GM13977 (cell line): ENCODE data around the gene EDN2.

Experiments used
- DNase-seq: peaks from one replicate; pipeline ENCODE4 v3.0.0; 2012; ENCODE audit warnings: low spot score
- in situ Hi-C: fragments of 300-500 bp; cut with MboI; formaldehyde crosslinking; loops from one replicate; pipeline ENCODE4 v1.12.0; 2022; ENCODE audit warnings: low sequenced_read_pairs, low pct_unique_long_range_greater_than_20kb, mixed read lengths, inconsistent platforms; ENCODE audit not compliant: unreplicated experiment
- TF ChIP-seq, protein P1 (sequence below): IDR thresholded peaks from 2 replicates; pipeline ENCODE4 v1.5.1; 2012; ENCODE audit warnings: mild to moderate bottlenecking, control low read depth; ENCODE audit not compliant: insufficient read depth; ENCODE audit errors: extremely low read depth, missing control alignments

The EDN2 gene

DNA sequence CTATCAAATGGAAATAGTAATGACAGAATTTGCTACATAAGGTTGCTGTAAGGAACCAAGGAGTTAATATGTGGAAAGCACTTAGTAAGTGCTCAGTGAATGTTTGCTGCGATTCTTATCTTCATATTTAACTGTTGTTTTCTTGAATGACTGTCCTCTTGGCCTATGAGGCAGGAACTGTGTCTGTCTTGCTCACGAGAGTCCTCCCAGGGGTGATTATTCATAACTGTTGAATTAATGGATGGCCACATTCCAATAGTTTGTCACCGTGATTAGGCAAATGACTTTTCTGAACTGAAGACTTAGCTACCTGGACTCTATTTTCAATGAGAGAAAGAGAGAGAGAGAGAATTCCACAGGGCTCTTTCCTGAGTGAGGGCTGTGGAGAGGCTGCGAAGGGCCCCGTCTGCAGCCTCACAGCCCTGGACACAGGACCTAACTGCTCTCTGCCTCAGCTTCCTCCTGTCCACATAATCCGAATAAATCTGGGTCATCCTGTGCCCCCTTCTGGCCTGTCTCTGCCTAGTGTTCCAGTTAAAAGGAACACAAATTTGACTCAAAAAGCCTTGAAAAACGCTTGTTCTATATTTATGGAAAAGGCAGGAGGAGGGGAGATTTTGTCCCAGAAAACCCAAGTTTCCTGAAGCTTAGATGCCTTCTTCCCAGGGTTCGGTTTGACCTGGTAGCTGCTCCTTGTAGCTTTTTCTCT, 8.5 kb downstream of the EDN2 start:
- in situ Hi-C loops = no loop called here
- TF ChIP-seq, protein P1, sequence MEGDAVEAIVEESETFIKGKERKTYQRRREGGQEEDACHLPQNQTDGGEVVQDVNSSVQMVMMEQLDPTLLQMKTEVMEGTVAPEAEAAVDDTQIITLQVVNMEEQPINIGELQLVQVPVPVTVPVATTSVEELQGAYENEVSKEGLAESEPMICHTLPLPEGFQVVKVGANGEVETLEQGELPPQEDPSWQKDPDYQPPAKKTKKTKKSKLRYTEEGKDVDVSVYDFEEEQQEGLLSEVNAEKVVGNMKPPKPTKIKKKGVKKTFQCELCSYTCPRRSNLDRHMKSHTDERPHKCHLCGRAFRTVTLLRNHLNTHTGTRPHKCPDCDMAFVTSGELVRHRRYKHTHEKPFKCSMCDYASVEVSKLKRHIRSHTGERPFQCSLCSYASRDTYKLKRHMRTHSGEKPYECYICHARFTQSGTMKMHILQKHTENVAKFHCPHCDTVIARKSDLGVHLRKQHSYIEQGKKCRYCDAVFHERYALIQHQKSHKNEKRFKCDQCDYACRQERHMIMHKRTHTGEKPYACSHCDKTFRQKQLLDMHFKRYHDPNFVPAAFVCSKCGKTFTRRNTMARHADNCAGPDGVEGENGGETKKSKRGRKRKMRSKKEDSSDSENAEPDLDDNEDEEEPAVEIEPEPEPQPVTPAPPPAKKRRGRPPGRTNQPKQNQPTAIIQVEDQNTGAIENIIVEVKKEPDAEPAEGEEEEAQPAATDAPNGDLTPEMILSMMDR = no peak
- no peak for DNase-seq

DNA sequence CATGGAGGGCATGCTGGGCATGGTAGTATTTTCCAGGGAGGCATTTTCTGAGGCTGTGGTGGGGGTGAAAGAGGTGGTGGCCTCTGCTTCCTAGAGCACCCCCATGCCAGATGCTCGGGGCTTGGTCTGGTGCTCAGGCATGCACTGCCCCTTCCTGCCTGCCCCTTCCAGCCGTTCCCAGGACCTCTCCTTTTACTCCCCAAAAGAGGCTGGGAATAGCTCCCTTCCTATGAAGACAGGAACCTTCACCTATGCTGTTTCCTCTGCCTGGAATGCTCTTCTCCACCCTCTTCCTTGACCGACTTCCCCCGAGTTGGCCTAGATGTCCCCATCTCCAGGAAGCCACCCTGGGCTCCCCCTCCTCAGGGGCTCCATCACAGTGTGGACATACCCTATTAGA, 9.1 kb downstream of the EDN2 start:
- DNase-seq = no peak
- in situ Hi-C loops = no loop called here
- TF ChIP-seq, protein P1 = no peak

GRCh38 chr1:41474490-41475271, 9.8 kb downstream of the EDN2 start:
- TF ChIP-seq, protein P1 = no peak
- no peak for DNase-seq
- in situ Hi-C loops = no loop called here

DNA sequence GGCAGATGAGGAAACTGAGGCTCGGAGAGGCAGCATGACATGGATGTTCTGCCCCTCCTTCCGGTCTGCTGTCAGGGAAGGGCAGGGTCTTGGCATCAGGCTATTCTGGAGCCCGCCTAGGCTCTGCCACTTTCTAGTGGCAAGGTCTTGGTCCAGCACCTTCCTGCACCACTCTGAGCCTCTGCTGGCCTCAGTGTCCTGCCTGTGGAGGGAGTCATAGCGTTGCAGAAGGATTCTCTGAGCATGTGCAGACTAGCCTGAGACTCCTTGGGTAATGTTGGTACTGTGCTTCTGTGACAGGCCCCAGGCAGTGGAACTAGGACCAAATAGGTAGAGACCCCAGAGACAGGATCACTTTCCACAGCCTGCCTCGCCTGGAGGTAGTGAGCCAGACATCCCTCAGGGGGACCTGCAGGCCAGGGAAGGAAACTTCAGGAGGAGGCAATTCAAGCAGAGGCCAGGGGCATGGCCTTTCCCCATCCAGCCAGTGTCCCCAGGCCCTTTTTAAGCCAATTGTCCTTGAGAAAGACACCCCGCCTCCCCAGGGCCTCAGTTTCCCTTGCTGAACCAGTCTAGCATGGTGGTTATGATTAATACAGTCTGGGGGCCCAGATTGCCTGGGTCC, 10.6 kb downstream of the EDN2 start:
- no peak for DNase-seq
- TF ChIP-seq, protein P1 = no peak
- in situ Hi-C loops = no loop called here

- in situ Hi-C loops = no loop called here
- TF ChIP-seq, protein P1 = no peak
- DNase-seq = no peak
These were observed 12.8 kb downstream of the EDN2 start for GRCh38 chr1:41471658-41472057.

DNA sequence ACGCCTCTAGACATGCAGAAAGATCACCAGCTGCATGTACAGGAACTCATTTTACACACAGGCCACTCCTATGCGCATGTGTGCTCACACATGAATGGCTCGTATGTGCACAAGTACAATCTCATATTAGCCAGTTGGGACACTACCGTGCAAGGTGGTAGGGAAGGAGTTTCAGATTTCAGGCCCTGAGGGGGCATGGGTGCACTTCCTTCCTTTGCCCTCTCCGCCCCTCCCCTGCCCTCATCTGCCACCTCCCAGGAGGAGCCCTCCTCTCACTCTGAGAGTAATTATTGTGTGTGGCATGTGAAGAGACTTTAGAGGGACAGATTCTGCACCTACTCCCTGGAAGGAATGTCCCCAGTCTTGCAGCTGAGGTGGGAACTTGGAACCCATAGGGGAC, 14.8 kb downstream of the EDN2 start:
- in situ Hi-C loops = no loop called here
- TF ChIP-seq, protein P1 = no peak
- DNase-seq = no peak
